Activated T-cell treated with anti-CD3 and anti-CD28 coated beads, Interleukin-2, amount 50 U/mL, for 4 hours (primary cell): ENCODE measurements around the gene EP400. TPM values are rescaled to one million over a fixed set of nuclear protein-coding genes. Genes with fewer than 3 reads are reported as not detected.

ENCODE experiments used
- ATAC-seq, 2 donors: fragments of 200-7000 bp; cut with Tn5 transposase; one replicate each; pipeline ENCODE4 v1.10.0; 2021
- DNase-seq: peaks from one replicate; pipeline ENCODE4 v3.0.0-alpha.2; 2020
- H3K27me3 Mint-ChIP-seq: one replicate; pipeline ENCODE4 v1.8.0; 2021; ENCODE audit warnings: low read depth, mixed read lengths
- H3K36me3 Mint-ChIP-seq: one replicate; pipeline ENCODE4 v1.8.0; 2022; ENCODE audit warnings: mixed read lengths; ENCODE audit not compliant: insufficient read depth
- H3K4me1 Mint-ChIP-seq: one replicate; pipeline ENCODE4 v1.8.0; 2021; ENCODE audit warnings: low read depth, mixed read lengths
- H3K4me3 Mint-ChIP-seq: one replicate; pipeline ENCODE4 v1.8.0; 2021; ENCODE audit warnings: mild to moderate bottlenecking, moderate library complexity, mixed read lengths
- H3K9me3 Mint-ChIP-seq: one replicate; pipeline ENCODE4 v1.8.0; 2021; ENCODE audit warnings: mixed read lengths
- total RNA-seq, 3 donors: library from RNA; stranded (reverse); gene quantifications; one replicate each; pipeline ENCODE4 v1.2.1, GENCODE V29; 2021

Gene EP400, protein sequence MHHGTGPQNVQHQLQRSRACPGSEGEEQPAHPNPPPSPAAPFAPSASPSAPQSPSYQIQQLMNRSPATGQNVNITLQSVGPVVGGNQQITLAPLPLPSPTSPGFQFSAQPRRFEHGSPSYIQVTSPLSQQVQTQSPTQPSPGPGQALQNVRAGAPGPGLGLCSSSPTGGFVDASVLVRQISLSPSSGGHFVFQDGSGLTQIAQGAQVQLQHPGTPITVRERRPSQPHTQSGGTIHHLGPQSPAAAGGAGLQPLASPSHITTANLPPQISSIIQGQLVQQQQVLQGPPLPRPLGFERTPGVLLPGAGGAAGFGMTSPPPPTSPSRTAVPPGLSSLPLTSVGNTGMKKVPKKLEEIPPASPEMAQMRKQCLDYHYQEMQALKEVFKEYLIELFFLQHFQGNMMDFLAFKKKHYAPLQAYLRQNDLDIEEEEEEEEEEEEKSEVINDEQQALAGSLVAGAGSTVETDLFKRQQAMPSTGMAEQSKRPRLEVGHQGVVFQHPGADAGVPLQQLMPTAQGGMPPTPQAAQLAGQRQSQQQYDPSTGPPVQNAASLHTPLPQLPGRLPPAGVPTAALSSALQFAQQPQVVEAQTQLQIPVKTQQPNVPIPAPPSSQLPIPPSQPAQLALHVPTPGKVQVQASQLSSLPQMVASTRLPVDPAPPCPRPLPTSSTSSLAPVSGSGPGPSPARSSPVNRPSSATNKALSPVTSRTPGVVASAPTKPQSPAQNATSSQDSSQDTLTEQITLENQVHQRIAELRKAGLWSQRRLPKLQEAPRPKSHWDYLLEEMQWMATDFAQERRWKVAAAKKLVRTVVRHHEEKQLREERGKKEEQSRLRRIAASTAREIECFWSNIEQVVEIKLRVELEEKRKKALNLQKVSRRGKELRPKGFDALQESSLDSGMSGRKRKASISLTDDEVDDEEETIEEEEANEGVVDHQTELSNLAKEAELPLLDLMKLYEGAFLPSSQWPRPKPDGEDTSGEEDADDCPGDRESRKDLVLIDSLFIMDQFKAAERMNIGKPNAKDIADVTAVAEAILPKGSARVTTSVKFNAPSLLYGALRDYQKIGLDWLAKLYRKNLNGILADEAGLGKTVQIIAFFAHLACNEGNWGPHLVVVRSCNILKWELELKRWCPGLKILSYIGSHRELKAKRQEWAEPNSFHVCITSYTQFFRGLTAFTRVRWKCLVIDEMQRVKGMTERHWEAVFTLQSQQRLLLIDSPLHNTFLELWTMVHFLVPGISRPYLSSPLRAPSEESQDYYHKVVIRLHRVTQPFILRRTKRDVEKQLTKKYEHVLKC (N-terminal part only)
- 10 to 100 TPM; 53.3 to 57.2 (median 56.9) TPM for total RNA-seq

DNA sequence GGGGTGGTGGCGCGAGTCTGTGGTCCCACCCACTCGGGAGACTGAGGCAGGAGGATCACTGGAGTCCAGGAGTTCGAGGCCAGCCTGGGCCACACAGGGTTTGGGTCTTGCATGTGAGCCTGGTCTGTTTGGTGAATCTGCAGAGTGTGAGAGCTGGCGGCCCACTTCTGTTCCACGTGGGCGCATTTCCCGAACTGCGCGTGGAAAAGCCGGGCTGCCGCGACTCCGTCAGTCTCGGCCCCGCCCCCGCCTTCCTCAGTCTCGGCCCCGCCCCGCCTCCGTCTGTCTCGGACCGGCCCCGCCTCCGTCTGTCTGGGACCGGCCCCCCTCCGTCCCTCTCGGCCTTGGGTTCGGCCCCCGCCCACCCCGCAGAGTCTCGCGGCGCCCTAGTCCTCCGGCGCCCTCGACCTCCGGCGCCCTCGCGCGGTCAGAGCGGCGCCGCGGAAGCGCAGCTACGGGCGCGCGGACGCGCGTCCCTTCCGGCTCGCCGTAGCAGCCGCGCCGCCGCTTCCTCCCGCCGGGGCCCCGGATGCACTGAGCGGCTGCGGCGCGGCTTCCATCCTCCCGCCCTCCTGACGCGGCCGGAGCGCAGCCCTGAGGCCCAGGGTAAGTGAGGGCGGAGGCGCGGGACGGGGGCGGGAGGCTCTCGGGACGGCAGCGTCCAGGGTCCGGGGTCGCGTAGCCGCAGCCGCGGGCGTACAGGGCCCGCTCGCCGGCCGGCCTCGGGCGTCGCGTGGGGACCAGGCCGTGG is at the start of gene EP400:
EP400 (plus strand) TSS at position 512 of the 751 bp plus-strand sequence. CDS start 10,678 bp downstream, outside the sequence.
- H3K4me1 Mint-ChIP-seq = peaks cover 34% of the 10 kb centered on the region
- H3K9me3 Mint-ChIP-seq = no peaks in the 10 kb centered on the region
- peak within 1 kb of the TSS; percentile 92 for H3K4me3 Mint-ChIP-seq
- ATAC-seq = peak; percentile 91 to 94
- no peaks in the 10 kb centered on the region for H3K27me3 Mint-ChIP-seq
- DNase-seq = peak; percentile 98
- peaks cover 5% of the 10 kb centered on the region for H3K36me3 Mint-ChIP-seq

DNA sequence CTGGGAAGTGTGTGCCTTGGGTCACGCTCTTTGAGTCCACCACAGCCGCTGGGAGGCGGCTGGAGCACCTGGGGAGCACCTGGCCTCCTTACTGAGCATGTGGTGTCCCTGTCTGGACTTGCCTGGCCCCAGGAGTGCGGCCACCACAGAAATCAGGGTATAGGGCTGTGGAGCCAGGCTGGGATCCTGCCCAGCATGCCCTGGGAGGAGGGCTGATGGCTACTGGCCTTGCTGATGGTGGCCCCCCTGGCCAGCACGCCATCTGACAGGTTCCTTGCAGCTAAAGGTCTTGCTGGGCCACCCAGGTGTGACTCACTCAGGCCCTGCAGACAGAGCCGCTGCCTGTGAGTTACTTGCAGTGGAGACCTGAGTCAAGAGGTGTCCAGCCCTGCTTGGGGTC is 49.3 kb upstream of the EP400 start:
- H3K9me3 Mint-ChIP-seq = no peaks in the 10 kb centered on the region
- ATAC-seq (no peak), DNase-seq (no peak)
- H3K4me1 Mint-ChIP-seq = peaks cover 29% of the 10 kb centered on the region
- no peaks in the 10 kb centered on the region for H3K27me3 Mint-ChIP-seq
- H3K36me3 Mint-ChIP-seq = no peaks in the 10 kb centered on the region
- H3K4me3 Mint-ChIP-seq = no peak overlapping the region

DNA sequence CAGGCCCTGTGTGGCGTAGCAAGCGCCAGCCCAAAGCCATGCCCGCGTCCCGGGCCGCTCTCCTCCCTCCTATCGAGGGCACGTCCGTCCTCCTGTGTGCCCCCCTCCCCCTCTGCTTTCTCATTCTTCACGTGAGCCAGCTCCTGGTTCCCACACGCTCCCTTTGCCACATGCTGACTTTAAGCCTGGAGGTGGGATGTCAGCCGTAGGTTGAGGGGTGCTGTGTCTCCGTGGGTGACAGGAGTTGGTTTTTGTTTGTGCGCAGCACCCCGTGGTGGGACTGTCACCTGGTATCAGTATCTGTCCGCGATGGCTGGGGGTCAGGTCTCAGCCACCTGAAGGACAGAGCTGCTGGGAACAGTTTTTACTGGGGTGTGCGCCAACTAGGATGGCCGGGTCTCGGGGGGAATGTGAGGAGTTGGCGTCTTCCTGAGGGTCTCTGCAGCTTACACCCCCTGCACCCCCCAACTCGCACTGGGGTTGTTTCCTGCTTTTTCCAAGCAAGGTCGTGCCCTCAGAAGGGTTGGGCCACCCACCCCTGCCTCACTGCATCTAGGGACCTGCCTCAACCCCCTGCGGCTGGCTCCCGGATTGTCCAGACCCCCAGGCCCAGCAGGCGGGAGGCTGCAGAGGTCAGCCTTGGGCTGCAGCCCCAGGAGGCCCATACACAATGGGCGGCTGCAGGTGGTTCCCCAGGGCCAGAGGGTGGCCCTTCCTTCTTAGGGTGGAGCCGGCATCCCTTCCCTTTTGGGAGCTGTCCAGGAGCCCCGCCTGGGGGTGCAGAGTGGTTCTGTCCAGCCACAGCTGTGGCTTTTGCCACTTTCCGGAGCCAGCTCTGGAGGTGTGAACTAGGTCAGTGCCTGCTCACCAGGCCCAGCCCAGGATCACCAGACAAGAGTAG is 48.1 kb upstream of the EP400 start:
- H3K36me3 Mint-ChIP-seq = no peaks in the 10 kb centered on the region
- H3K27me3 Mint-ChIP-seq = no peaks in the 10 kb centered on the region
- H3K4me1 Mint-ChIP-seq = peaks cover 27% of the 10 kb centered on the region
- H3K4me3 Mint-ChIP-seq = no peak overlapping the region
- ATAC-seq (no peak), DNase-seq (no peak)
- H3K9me3 Mint-ChIP-seq = no peaks in the 10 kb centered on the region

DNA sequence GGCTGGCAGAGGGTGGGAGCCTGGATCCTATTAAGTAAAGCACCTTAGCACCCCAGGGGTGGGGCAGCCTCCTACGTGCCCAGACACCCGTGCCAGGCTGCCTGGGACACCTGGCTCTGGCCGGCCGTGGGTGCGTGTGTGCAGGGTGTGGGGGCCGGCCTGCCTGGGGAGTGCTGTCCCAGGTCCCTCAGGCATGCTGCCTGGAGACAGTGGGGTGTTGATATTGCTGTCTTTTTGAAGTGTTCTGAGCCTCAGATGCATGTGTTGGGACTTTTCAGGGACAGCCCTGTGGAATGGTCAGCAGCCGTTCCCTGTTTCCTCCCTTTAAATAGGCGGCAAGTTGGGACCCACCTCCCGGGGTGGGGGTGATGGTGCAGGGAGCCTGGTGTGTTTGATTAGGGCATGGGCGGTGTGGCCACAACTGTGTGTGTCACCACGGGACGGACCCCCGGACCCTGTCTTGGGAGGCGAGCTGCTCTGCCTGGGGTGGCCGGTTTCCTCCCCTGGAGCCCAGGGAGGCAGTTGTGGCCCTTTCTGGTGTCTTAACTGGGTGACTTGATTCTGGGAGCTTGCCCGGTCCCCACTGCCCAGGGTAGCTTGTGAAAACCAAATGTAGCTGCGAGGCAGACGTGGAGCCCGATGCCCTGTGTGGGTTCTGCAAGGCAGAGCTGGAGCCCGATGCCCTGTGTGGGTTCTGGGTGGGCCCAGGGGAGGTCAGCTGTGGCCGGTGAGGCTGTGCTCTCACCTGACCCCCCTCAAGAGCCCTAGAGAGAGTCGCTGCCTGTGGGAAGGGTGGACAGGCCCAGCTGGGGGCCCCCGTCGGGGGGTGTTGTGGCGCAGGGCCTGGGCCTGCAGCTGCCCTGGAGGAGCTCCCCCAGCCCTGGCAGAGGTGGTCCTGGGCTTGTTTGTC is 47.2 kb upstream of the EP400 start:
- no peaks in the 10 kb centered on the region for H3K9me3 Mint-ChIP-seq
- H3K4me3 Mint-ChIP-seq = no peak overlapping the region
- no peaks in the 10 kb centered on the region for H3K27me3 Mint-ChIP-seq
- ATAC-seq (no peak), DNase-seq (no peak)
- H3K4me1 Mint-ChIP-seq = peaks cover 22% of the 10 kb centered on the region
- H3K36me3 Mint-ChIP-seq = no peaks in the 10 kb centered on the region

DNA sequence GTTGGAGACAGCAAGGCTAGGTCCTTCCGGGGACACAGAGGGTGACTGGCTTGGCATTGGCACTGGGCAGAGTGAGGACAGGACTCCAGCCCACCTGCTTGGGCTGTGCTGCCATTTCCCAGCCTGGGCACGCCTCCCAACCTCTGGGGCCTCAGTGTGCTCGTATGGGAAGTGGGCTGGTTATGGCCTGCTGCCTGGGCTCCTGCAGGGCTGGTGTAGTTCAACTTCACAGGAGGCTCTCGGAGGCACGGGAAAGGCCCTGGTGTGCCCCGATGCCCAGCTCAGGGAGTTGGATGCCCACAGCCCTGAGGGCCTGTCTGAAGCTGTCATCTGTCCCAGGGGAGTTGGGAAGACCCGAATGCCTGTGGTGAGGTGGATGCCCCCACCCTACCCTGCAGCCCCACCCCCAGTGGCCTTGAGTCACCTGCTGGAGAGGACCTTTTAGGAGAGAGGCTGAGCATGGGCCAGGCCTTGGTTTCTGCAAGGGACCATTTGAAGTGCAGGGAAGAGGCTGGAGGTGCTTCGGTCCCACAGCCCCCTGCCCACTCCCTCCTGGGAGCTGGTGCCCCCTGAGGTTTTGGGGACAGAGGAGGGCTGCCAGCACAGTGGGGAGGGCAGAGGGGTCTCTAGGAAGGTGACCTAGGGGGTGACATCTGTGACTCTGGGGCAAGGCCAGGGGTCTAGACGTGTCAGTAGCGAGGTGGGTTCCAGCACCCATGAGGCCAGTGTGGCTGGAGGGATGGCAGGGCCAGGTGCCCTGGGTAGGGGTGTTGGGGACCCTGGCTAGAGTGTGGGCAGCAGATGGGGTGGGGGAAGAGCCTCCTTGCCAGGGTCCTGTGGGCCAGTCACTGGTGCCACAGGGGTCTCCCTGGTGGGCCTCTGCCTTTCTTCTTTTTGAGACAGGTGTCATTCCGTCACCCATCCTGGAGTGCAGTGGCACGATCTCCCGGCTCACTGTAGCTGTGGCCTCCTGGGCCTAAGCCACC is 46.2 kb upstream of the EP400 start:
- Mint-ChIP-seq H3K4me3 (no peak overlapping the region), H3K36me3 (no peaks in the 10 kb centered on the region), H3K27me3 (no peaks in the 10 kb centered on the region), H3K9me3 (no peaks in the 10 kb centered on the region), H3K4me1 (peaks cover 16% of the 10 kb centered on the region)
- DNase-seq (no peak), ATAC-seq (no peak)

DNA sequence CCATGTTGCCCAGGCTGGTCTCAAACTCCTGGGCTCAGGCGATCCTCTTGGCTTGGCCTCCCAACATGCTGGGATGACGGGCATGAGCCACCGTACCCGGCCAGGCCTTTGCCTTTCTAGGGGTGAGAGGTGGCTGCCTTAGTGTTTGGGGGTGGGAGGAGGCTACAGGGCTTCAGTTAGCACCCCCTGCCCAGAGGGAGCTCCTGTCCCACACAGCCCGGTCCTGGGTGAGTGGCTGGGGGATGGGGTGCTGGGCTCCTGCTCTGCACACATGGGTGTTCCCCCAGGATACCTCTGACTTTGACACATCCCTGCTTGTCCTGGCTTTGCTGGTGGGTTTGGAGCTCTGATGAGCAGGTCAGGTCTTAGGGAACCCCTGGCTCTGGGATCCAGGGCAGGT is 45.4 kb upstream of the EP400 start:
- Mint-ChIP-seq H3K4me3 (no peak overlapping the region), H3K36me3 (peaks cover 2% of the 10 kb centered on the region), H3K27me3 (no peaks in the 10 kb centered on the region)

DNA sequence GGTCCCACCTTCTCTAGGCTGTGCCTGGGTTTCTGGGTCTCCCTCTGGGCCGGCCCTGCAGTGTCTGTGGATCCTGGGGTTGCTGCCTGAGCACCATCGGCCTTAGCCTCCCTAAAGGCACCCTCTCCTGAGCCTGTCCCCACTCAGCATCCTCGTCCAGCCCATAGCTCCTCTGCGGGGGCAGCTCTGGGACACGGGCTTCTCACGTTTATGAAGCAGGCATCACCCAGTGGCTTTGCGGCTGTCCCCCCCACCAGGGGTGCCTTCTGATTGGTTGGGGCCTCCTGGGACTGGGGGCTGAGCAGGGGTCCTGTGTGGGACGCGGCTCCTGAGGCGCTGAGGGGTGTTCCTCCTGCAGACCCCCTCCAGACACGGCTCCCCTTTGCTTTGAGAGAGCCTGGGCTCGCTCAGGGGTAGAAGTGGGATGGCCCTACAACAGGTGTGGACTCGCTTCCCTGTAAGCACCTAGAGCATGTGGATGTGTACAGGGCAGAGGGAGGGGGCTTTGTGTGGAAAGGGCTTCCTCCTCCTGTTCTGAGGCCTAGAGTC is 44.6 kb upstream of the EP400 start:
- Mint-ChIP-seq H3K9me3 (no peaks in the 10 kb centered on the region), H3K4me1 (peaks cover 14% of the 10 kb centered on the region), H3K36me3 (peaks cover 2% of the 10 kb centered on the region), H3K4me3 (no peak overlapping the region), H3K27me3 (no peaks in the 10 kb centered on the region)
- no peak for ATAC-seq
- DNase-seq = no peak

More for the DNA sequence above, 45.4 kb upstream of the EP400 start:
- DNase-seq (no peak), ATAC-seq (no peak)
- H3K9me3 Mint-ChIP-seq = no peaks in the 10 kb centered on the region
- H3K4me1 Mint-ChIP-seq = peaks cover 16% of the 10 kb centered on the region

DNA sequence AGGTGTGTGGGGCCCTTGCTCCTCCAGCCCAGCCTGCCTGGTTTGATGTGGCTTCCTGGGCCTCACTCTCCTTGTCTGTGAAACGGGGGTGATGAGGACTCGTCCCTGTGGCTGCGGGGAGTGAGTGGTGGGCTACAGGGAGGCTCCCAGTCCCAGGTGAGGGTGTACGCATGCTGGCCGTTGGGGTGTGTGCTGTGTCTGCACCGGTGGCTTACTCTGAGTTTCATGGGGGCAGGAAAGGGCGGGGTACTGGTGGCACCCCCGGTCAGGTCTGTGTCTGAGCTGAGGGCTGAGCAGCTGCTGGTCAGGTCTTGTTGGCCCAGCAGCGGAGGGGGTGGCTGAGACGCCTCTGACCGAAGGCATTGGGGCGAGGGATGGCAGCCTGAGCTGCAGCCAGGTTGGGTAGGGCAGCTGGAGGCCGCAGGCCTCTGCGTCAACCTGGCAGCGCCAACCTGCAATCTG is 44.1 kb upstream of the EP400 start:
- Mint-ChIP-seq H3K9me3 (no peaks in the 10 kb centered on the region), H3K4me3 (no peak overlapping the region), H3K4me1 (peaks cover 12% of the 10 kb centered on the region), H3K36me3 (peaks cover 2% of the 10 kb centered on the region), H3K27me3 (no peaks in the 10 kb centered on the region)
- ATAC-seq = peak in 1 of 2 donors; percentile 8
- DNase-seq = no peak

DNA sequence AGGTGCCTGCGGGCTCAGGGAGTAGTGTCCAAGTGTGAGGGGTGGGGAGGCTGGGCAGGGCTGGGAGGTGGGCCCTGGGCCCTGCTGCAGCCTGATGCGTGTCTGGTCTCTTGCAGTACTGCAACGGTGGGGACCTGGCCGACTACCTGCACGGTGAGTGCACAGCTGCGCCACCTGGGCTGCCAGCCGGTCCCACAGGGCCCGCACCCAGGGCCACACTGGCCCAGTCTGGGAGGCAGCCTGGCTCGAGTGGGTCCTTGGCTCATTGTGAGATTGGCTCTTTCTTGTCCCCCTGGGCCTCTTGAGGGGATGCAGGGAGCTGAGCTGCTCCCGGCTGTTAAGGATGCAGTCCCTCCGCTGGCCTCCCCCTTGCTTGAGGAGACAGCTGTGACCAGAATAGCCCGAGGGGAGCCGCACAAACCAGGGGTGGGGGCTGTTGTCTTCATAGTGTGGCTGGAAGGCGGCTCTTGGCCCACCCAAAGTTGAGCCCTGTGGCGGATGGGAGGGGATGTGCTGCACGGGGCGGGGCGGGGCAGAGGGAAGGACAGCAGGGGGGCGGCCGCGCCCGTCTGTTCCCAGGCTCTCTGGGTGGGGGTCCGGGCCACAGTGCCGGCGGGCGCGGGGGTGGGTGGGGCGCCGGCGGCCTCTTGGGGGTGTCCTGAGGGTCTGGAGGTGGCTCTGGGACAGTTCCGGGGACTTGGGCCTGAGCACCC is 42.2 kb upstream of the EP400 start:
- Mint-ChIP-seq H3K36me3 (peaks cover 2% of the 10 kb centered on the region), H3K4me1 (peaks cover 10% of the 10 kb centered on the region), H3K27me3 (no peaks in the 10 kb centered on the region), H3K4me3 (no peak overlapping the region), H3K9me3 (no peaks in the 10 kb centered on the region)
- ATAC-seq = no peak
- DNase-seq = no peak
